SU-DHL-6 (cell line): ENCODE results near the gene IRAK1.

ENCODE experiments used
- H2AFZ ChIP-seq: fragments of 200-600 bp; sonication (generic); 2 replicates; pipeline ENCODE4 v1.6.1; 2014; ENCODE audit warnings: low read depth, mild to moderate bottlenecking, moderate library complexity, mixed read lengths, antibody characterized with exemption, low read length; ENCODE audit not compliant: severe bottlenecking
- H3F3A ChIP-seq: fragments of 200-600 bp; shearing (Covaris generic); 2 replicates; pipeline ENCODE4 v1.6.0; 2016; ENCODE audit warnings: antibody characterized with exemption, mild to moderate bottlenecking; ENCODE audit not compliant: insufficient read depth
- H3K27ac ChIP-seq: fragments of 200-600 bp; sonication (generic); 2 replicates; pipeline ENCODE4 v1.5.1; 2016; ENCODE audit warnings: low read depth, mild to moderate bottlenecking, low read length, moderate library complexity, mixed read lengths
- H3K27me3 ChIP-seq: fragments of 200-600 bp; sonication (generic), shearing (Covaris generic); 2 replicates; pipeline ENCODE4 v1.6.0; 2014; ENCODE audit warnings: mild to moderate bottlenecking, low read length
- H3K36me3 ChIP-seq: fragments of 200-600 bp; sonication (generic); 2 replicates; pipeline ENCODE4 v1.6.1; 2014; ENCODE audit warnings: mild to moderate bottlenecking, low read length, mixed read lengths
- H3K4me2 ChIP-seq: fragments of 300-600, 200-600 bp; shearing (Covaris generic), sonication (generic); 2 replicates; pipeline ENCODE4 v1.6.0; 2014; ENCODE audit warnings: low read length, low read depth, mild to moderate bottlenecking; ENCODE audit not compliant: poor library complexity, severe bottlenecking
- H3K4me3 ChIP-seq: fragments of 200-600 bp; sonication (generic); 2 replicates; pipeline ENCODE4 v1.5.1; 2014; ENCODE audit warnings: antibody characterized with exemption, low read length, mild to moderate bottlenecking, mixed read lengths; ENCODE audit not compliant: insufficient read depth, poor library complexity, severe bottlenecking
- H3K79me2 ChIP-seq: fragments of 200-600 bp; sonication (generic); 2 replicates; pipeline ENCODE4 v1.6.1; 2014; ENCODE audit warnings: mild to moderate bottlenecking, low read length, moderate library complexity; ENCODE audit not compliant: insufficient read depth
- H3K9ac ChIP-seq: fragments of 200-600 bp; sonication (generic); 2 replicates; pipeline ENCODE4 v1.7.0; 2014; ENCODE audit warnings: mild to moderate bottlenecking, low read length
- H3K9me2 ChIP-seq: fragments of 200-600 bp; sonication (generic); replicated peaks from 2 replicates; pipeline ENCODE4 v1.6.1; 2014; ENCODE audit warnings: low read length; ENCODE audit not compliant: insufficient read depth
- H3K9me3 ChIP-seq: fragments of 200-600 bp; sonication (generic); 2 replicates; pipeline ENCODE4 v1.6.1; 2014; ENCODE audit warnings: low read length, mixed read lengths; ENCODE audit not compliant: insufficient read depth
- H4K20me1 ChIP-seq: fragments of 200-600 bp; sonication (generic); 2 replicates; pipeline ENCODE4 v1.6.1; 2014; ENCODE audit warnings: low read depth, mild to moderate bottlenecking, antibody characterized with exemption, low read length, moderate library complexity, mixed read lengths
- EZH2phosphoT487 ChIP-seq: fragments of 200-600 bp; sonication (generic), shearing (Covaris generic); conservative IDR thresholded peaks from 2 replicates; pipeline ENCODE4 v1.6.1; 2018; ENCODE audit warnings: mild to moderate bottlenecking, antibody characterized with exemption, low read length, moderate library complexity, mixed read lengths
- TF ChIP-seq, protein P1 (sequence below): fragments of 200-600 bp; sonication (generic); IDR thresholded peaks from one replicate; pipeline ENCODE4 v1.5.1; 2017; ENCODE audit warnings: antibody characterized with exemption, mild to moderate bottlenecking, low read length, moderate library complexity; ENCODE audit not compliant: insufficient read depth, poor library complexity, severe bottlenecking

IRAK1 gene

DNA sequence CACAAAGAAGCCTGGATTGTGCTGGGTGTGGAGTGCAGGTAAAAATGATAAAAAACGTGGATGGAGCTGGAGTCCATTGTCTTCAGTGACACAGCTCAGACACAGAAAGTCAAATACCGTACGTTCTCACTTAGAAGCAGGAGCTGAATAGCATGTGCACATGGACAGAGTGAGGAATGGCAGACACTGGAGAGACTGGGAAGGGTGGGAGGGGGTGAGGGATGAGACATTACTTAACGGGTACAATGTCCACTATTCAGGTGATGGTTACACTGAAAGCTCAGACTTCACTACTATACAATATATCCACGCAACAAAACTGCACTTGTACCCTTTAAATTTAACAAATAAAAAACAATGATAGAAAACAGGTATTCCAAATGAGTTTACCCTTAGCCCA is 18.1 kb upstream of the IRAK1 start:
- Histone ChIP-seq H3K27ac (no peak overlapping the region), H3K9me2 (no peaks in the 10 kb centered on the region), H4K20me1 (no peaks in the 10 kb centered on the region), H3K9me3 (no peaks in the 10 kb centered on the region), H3K4me3 (no peak overlapping the region), H3K9ac (no peak overlapping the region), H3K27me3 (no peaks in the 10 kb centered on the region), H2AFZ (no peak overlapping the region), H3K4me2 (no peak overlapping the region), H3K36me3 (no peaks in the 10 kb centered on the region), H3F3A (no peaks in the 10 kb centered on the region), H3K79me2 (peaks cover 29% of the 10 kb centered on the region; the same call in 1 of the 2 replicates)
- no peak for TF ChIP-seq EZH2phosphoT487
- TF ChIP-seq, protein P1, sequence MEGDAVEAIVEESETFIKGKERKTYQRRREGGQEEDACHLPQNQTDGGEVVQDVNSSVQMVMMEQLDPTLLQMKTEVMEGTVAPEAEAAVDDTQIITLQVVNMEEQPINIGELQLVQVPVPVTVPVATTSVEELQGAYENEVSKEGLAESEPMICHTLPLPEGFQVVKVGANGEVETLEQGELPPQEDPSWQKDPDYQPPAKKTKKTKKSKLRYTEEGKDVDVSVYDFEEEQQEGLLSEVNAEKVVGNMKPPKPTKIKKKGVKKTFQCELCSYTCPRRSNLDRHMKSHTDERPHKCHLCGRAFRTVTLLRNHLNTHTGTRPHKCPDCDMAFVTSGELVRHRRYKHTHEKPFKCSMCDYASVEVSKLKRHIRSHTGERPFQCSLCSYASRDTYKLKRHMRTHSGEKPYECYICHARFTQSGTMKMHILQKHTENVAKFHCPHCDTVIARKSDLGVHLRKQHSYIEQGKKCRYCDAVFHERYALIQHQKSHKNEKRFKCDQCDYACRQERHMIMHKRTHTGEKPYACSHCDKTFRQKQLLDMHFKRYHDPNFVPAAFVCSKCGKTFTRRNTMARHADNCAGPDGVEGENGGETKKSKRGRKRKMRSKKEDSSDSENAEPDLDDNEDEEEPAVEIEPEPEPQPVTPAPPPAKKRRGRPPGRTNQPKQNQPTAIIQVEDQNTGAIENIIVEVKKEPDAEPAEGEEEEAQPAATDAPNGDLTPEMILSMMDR, result no peak

DNA sequence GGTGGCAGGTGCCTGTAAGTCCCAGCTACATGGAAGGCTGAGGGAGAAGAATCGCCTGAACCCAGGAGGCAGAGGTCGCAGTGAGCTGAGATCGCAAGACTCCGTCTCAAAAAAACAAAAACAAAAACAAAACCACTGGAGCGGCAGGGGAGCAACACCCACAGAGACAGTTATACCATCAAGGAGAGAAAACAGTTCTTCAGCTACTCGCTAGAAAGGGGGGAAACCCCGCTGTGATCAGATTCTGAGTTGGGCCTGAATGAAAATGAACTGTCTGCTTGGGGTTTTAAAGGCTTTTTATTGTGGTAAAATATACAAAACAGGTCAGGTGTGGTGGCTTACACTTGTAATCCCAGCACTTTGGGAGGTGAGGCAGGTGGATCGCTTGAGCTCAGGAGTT is 16.8 kb upstream of the IRAK1 start:
- Histone ChIP-seq H3K36me3 (no peaks in the 10 kb centered on the region), H3K9me2 (no peaks in the 10 kb centered on the region), H2AFZ (no peak overlapping the region), H3K27ac (no peak overlapping the region), H3K27me3 (no peaks in the 10 kb centered on the region), H3F3A (no peaks in the 10 kb centered on the region), H3K4me3 (no peak overlapping the region), H3K9ac (no peak overlapping the region), H3K79me2 (peaks cover 26% of the 10 kb centered on the region; the same call in 1 of the 2 replicates), H3K9me3 (no peaks in the 10 kb centered on the region), H3K4me2 (no peak overlapping the region), H4K20me1 (no peaks in the 10 kb centered on the region)
- TF ChIP-seq EZH2phosphoT487, result no peak
- TF ChIP-seq, protein P1, result no peak

DNA sequence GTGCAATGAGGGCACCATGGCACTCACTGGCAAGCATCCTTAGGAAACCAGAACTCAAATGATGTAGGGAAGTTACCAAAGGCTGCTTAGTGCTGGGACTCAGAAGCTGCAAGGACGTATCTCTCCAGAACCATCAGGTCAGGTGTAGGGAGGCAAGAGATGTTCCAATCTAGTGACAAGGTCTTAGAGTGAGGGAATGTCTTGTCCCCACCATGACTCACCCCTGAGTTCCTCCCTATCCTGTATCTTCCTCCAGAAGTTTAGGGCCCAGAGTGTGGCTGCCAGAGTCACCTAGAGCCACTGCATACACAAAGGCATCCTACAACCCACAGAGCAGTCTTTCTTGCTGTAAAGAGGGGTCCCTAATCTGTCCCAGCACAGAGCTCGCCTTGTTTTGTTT is 14.1 kb upstream of the IRAK1 start:
- H3K79me2 ChIP-seq, result peaks cover 19% of the 10 kb centered on the region; the same call in 1 of the 2 replicates
- no peak overlapping the region for H3K4me3 ChIP-seq
- H3K27ac ChIP-seq, result no peak overlapping the region
- TF ChIP-seq, protein P1, result no peak
- no peak for TF ChIP-seq EZH2phosphoT487
- no peaks in the 10 kb centered on the region for H3K9me2 ChIP-seq
- H3K36me3 ChIP-seq, result no peaks in the 10 kb centered on the region
- no peak overlapping the region for H2AFZ ChIP-seq
- no peaks in the 10 kb centered on the region for H3K27me3 ChIP-seq
- H4K20me1 ChIP-seq, result no peaks in the 10 kb centered on the region
- H3F3A ChIP-seq, result no peaks in the 10 kb centered on the region
- H3K4me2 ChIP-seq, result no peak overlapping the region
- H3K9me3 ChIP-seq, result no peaks in the 10 kb centered on the region
- no peak overlapping the region for H3K9ac ChIP-seq

DNA sequence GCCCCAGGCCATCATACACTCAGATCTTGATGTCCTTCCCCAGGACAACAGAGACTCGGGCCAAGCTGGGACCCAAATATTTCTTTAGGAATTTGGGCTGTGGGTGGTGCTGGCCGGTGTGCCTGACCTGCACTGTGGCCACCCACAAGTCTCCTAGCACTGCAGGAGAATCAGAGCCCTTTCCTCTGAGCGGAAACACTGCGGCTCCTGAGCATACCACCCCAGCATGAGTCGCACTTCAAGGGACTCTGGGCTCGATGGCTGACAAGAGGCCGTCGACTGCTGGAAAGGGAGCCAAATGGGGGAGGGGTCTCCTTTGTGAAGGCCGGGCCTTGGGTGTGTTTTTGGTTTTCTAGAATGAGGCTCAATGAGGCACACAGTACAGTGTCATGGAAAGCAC is 13.0 kb upstream of the IRAK1 start:
- H3K27ac ChIP-seq, result no peak overlapping the region
- TF ChIP-seq, protein P1, result no peak
- no peak for TF ChIP-seq EZH2phosphoT487
- H3K36me3 ChIP-seq, result no peaks in the 10 kb centered on the region
- no peaks in the 10 kb centered on the region for H3K9me2 ChIP-seq
- no peaks in the 10 kb centered on the region for H3K27me3 ChIP-seq
- peaks cover 13% of the 10 kb centered on the region; the same call in 1 of the 2 replicates for H3K79me2 ChIP-seq
- H3K9ac ChIP-seq, result no peak overlapping the region
- no peaks in the 10 kb centered on the region for H3K9me3 ChIP-seq
- no peak overlapping the region for H2AFZ ChIP-seq
- no peak overlapping the region for H3K4me2 ChIP-seq
- H3K4me3 ChIP-seq, result no peak overlapping the region
- no peaks in the 10 kb centered on the region for H3F3A ChIP-seq
- H4K20me1 ChIP-seq, result no peaks in the 10 kb centered on the region
